ENCODE results near the gene ARHGEF25.

The ARHGEF25 gene

DNA sequence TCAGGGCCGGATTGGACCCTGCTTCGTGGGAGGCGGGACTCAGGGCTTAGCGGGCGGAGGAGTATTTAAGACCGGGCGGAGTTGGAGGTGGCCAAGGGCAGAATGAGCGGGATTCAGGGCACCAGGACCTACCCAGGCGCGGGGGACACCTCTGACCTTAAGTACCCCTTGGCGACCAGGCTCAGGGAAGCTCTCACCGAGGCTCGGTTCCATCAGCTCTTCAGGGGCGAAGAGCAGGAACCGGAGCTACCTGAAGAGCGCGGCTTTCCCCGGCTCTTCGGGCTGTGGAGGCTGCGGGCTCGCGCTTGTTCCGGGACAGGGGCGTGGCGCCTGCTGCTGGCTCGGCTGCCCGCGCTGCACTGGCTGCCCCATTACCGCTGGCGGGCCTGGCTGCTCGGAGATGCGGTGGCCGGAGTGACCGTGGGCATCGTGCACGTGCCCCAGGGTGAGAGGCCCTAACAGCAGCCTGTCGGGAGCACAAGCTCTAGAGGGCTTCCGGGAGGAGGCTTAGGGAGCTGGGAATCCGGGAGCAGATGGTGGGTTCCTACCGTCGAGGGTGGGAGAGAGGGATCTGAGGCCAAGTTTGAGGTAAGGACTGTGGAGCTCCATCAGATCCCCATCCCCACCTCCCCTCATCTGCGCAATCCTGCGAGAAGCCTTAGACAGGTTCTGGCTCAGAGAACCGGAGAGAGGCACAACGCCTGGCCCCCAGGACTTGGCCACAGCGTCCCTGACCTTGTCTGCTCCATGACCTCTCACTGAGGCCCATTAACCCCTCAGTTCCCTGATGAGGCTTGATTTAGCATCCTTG is 8.4 kb downstream of the ARHGEF25 start:
- no peak overlapping the region for H2AFZ ChIP-seq (ENCODE audit: low read depth, low read length, severe bottlenecking)
- no peak overlapping the region for H3K9ac ChIP-seq (ENCODE audit: low read length)
- no peaks in the 10 kb centered on the region for H3K79me2 ChIP-seq (ENCODE audit: insufficient read depth, low read length)
- TF ChIP-seq, protein P1, sequence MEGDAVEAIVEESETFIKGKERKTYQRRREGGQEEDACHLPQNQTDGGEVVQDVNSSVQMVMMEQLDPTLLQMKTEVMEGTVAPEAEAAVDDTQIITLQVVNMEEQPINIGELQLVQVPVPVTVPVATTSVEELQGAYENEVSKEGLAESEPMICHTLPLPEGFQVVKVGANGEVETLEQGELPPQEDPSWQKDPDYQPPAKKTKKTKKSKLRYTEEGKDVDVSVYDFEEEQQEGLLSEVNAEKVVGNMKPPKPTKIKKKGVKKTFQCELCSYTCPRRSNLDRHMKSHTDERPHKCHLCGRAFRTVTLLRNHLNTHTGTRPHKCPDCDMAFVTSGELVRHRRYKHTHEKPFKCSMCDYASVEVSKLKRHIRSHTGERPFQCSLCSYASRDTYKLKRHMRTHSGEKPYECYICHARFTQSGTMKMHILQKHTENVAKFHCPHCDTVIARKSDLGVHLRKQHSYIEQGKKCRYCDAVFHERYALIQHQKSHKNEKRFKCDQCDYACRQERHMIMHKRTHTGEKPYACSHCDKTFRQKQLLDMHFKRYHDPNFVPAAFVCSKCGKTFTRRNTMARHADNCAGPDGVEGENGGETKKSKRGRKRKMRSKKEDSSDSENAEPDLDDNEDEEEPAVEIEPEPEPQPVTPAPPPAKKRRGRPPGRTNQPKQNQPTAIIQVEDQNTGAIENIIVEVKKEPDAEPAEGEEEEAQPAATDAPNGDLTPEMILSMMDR (IDR thresholded peaks at IDR 0.05; ENCODE audit: insufficient read depth, low read length, poor library complexity, severe bottlenecking): no peak
- TF ChIP-seq EZH2phosphoT487 (conservative IDR thresholded peaks at IDR 0.05; ENCODE audit: low read length): no peak
- no peaks in the 10 kb centered on the region for H4K20me1 ChIP-seq (ENCODE audit: low read depth, low read length)
- no peak overlapping the region for H3K27ac ChIP-seq (ENCODE audit: low read depth, low read length)
- no peak overlapping the region for H3K4me2 ChIP-seq (ENCODE audit: low read depth, low read length, poor library complexity, severe bottlenecking)
- no peak overlapping the region for H3K4me3 ChIP-seq (ENCODE audit: insufficient read depth, low read length, poor library complexity, severe bottlenecking)
- H3F3A ChIP-seq (ENCODE audit: insufficient read depth): no peaks in the 10 kb centered on the region
- no peaks in the 10 kb centered on the region for H3K27me3 ChIP-seq (ENCODE audit: low read length)
- no peaks in the 10 kb centered on the region for H3K36me3 ChIP-seq (ENCODE audit: low read length)
- no peaks in the 10 kb centered on the region for H3K9me3 ChIP-seq (ENCODE audit: insufficient read depth, low read length)
- no peaks in the 10 kb centered on the region for H3K9me2 ChIP-seq (replicated peaks; ENCODE audit: insufficient read depth, low read length)

DNA sequence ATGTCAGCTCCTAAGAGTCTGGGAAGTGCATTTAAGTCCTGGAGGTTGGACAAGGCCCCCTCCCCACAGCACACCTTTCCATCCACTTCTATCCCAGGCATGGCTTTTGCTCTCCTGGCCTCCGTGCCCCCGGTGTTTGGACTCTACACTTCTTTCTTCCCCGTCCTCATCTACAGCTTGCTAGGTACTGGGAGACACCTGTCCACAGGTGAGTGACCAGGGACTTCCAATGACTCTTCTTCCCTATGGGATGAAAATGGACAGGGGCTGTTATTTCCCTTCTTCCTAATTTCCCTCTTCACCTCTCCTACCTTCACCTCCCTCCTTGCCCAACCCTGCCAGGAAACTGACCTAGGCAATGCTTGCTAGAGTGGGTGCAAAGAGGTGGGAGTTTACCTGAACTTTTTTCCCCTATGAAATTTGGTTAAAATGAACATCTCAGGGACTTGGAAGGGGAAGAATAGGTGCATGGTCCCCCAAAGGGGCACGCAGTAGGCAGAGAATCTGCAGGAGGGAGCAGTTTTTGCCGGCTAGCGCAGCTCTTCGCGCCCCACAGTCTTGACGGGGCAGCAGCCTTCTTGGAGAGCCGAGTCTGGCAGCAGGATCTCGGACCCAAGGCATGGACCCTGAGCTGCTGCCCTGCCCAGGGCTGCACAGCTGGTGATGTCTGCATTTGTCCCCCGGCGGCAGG is 9.2 kb downstream of the ARHGEF25 start:
- Histone ChIP-seq H3K9me3 (ENCODE audit: insufficient read depth, low read length) (no peaks in the 10 kb centered on the region), H3K36me3 (ENCODE audit: low read length) (no peaks in the 10 kb centered on the region), H3K4me3 (ENCODE audit: insufficient read depth, low read length, poor library complexity, severe bottlenecking) (no peak overlapping the region), H3K79me2 (ENCODE audit: insufficient read depth, low read length) (no peaks in the 10 kb centered on the region), H2AFZ (ENCODE audit: low read depth, low read length, severe bottlenecking) (no peak overlapping the region), H3K9me2 (replicated peaks; ENCODE audit: insufficient read depth, low read length) (no peaks in the 10 kb centered on the region), H3K27ac (ENCODE audit: low read depth, low read length) (no peak overlapping the region), H4K20me1 (ENCODE audit: low read depth, low read length) (no peaks in the 10 kb centered on the region), H3K27me3 (ENCODE audit: low read length) (no peaks in the 10 kb centered on the region), H3K4me2 (ENCODE audit: low read depth, low read length, poor library complexity, severe bottlenecking) (no peak overlapping the region), H3F3A (ENCODE audit: insufficient read depth) (no peaks in the 10 kb centered on the region), H3K9ac (ENCODE audit: low read length) (no peak overlapping the region)
- TF ChIP-seq, protein P1 (IDR thresholded peaks at IDR 0.05; ENCODE audit: insufficient read depth, low read length, poor library complexity, severe bottlenecking): no peak
- no peak for TF ChIP-seq EZH2phosphoT487 (conservative IDR thresholded peaks at IDR 0.05; ENCODE audit: low read length)

DNA sequence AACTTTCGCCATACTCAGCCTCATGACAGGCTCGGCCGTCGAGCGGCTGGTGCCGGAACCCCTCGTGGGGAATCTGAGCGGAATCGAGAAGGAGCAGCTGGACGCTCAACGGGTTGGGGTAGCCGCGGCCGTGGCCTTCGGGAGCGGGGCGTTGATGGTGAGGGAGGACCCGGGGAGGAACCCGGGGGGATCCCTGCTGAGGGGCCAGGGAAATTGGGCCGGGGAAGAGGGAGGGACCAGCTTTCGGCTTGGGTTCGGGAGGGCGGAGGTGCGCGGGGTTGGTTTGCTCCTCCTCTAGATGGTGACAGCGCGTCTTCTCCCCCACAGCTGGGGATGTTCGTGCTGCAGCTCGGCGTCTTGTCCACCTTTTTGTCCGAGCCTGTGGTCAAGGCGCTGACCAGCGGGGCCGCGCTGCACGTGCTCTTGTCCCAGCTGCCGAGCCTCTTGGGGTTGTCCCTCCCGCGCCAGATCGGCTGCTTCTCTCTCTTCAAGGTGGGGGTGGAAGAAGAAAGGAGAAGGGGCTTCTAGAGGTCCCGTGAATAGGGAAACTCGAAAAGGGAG is 9.8 kb downstream of the ARHGEF25 start:
- Histone ChIP-seq H3K9me3 (ENCODE audit: insufficient read depth, low read length) (no peaks in the 10 kb centered on the region), H3K36me3 (ENCODE audit: low read length) (no peaks in the 10 kb centered on the region), H3K4me2 (ENCODE audit: low read depth, low read length, poor library complexity, severe bottlenecking) (no peak overlapping the region), H3K79me2 (ENCODE audit: insufficient read depth, low read length) (no peaks in the 10 kb centered on the region), H4K20me1 (ENCODE audit: low read depth, low read length) (no peaks in the 10 kb centered on the region), H3K4me3 (ENCODE audit: insufficient read depth, low read length, poor library complexity, severe bottlenecking) (no peak overlapping the region), H2AFZ (ENCODE audit: low read depth, low read length, severe bottlenecking) (no peak overlapping the region), H3K9ac (ENCODE audit: low read length) (no peak overlapping the region), H3K27me3 (ENCODE audit: low read length) (no peaks in the 10 kb centered on the region), H3K27ac (ENCODE audit: low read depth, low read length) (no peak overlapping the region), H3K9me2 (replicated peaks; ENCODE audit: insufficient read depth, low read length) (no peaks in the 10 kb centered on the region), H3F3A (ENCODE audit: insufficient read depth) (no peaks in the 10 kb centered on the region)
- TF ChIP-seq EZH2phosphoT487 (conservative IDR thresholded peaks at IDR 0.05; ENCODE audit: low read length): no peak
- TF ChIP-seq, protein P1 (IDR thresholded peaks at IDR 0.05; ENCODE audit: insufficient read depth, low read length, poor library complexity, severe bottlenecking): no peak
